HepG2 (cell line): ENCODE measurements around the gene CD164L2. TPM values are rescaled to one million over a fixed set of nuclear protein-coding genes. Genes with fewer than 3 reads are reported as not detected.

ENCODE experiments used
- ATAC-seq: fragments of 200-7000 bp; cut with Tn5 transposase; 3 replicates; pipeline ENCODE4 v1.9.1; 2020; ENCODE audit warnings: mild to moderate bottlenecking, moderate library complexity
- BruUV-seq: library from RNA; stranded (reverse); fragments of 400-500 nt; replicated peaks from 2 replicates; lab custom pipeline; 2021; lab: Mats Ljungman, UMichigan
- CTCF ChIA-PET: fragments of 300-600 bp; formaldehyde crosslinking; extraction: SDS; loops from one replicate; lab custom pipeline; 2021; ENCODE audit warnings: low total read pairs, inconsistent platforms, low intra/inter-chr PET ratio; lab: Yijun Ruan, JAX
- POLR2A ChIA-PET: fragments of 350-600 bp; sonication (Branson Sonifier 250); formaldehyde crosslinking; loops from one replicate; lab custom pipeline; 2020; ENCODE audit warnings: antibody characterized with exemption, inconsistent platforms; lab: Yijun Ruan, JAX
- DNase-seq: peaks from one replicate; pipeline ENCODE4 v3.0.0-alpha.2; 2015; ENCODE audit warnings: low spot score
- FAIRE-seq: peaks from 3 replicates; lab custom pipeline; 2011; peaks lifted over from hg19 to GRCh38; lab: Jason Lieb, UNC
- H2AFZ ChIP-seq: one replicate; pipeline ENCODE4 v1.6.1; 2011; ENCODE audit warnings: low read length, inconsistent platforms
- H3K27ac ChIP-seq: fragments of 300-600 bp; 3 replicates; pipeline ENCODE4 v1.8.0; 2011; ENCODE audit warnings: mixed run types, mild to moderate bottlenecking, mixed read lengths, low read length, inconsistent platforms; ENCODE audit not compliant: insufficient read depth; ENCODE audit errors: extremely low read length
- H3K27me3 ChIP-seq, 2 experiments: fragments of 200-600 bp in 1 of 2; 2 replicates in 1 of 2; 3 replicates in 1 of 2; pipeline versions ENCODE4 v1.6.0 to v1.8.0; 2011; ENCODE audit warnings: low read length in 2 of 2, mild to moderate bottlenecking in 2 of 2, moderate library complexity in 2 of 2, inconsistent platforms in 1 of 2; ENCODE audit not compliant: insufficient read depth in 2 of 2, control insufficient read depth in 1 of 2
- H3K36me3 ChIP-seq, 2 experiments: fragments of 200-600 bp in 1 of 2; replicated peaks in 1 of 2; 2 replicates in 1 of 2; 3 replicates in 1 of 2; pipeline versions ENCODE4 v1.5.1 to v1.8.0; 2011; ENCODE audit warnings: low read length in 2 of 2, inconsistent platforms in 1 of 2; ENCODE audit not compliant: insufficient read depth in 2 of 2, control insufficient read depth in 1 of 2
- H3K4me1 ChIP-seq: 2 replicates; pipeline ENCODE4 v1.5.1; 2012; ENCODE audit warnings: low read length, inconsistent platforms; ENCODE audit not compliant: insufficient read depth
- H3K4me2 ChIP-seq: 2 replicates; pipeline ENCODE4 v1.6.0; 2011; ENCODE audit warnings: low read depth, low read length, inconsistent platforms
- H3K4me3 ChIP-seq, 3 experiments: fragments of 200-600 bp in 1 of 3; sonication (generic), shearing (Covaris generic) in 1 of 3; replicated peaks in 1 of 3; 2 replicates each; pipeline ENCODE4 v1.5.1; 2011 to 2016; ENCODE audit warnings: low read length in 3 of 3, inconsistent platforms in 2 of 3, low read depth in 2 of 3, mild to moderate bottlenecking in 2 of 3, control low read depth in 1 of 3, mixed read lengths in 1 of 3; ENCODE audit not compliant: insufficient read depth in 1 of 3
- H3K79me2 ChIP-seq: one replicate; pipeline ENCODE4 v1.6.1; 2011; ENCODE audit warnings: low read length, inconsistent platforms; ENCODE audit not compliant: insufficient read depth
- H3K9ac ChIP-seq: 2 replicates; pipeline ENCODE4 v1.6.0; 2011; ENCODE audit warnings: mild to moderate bottlenecking, low read depth, low read length, inconsistent platforms; ENCODE audit not compliant: insufficient read depth
- H3K9me3 ChIP-seq: 2 replicates; pipeline ENCODE4 v1.5.1; 2012; ENCODE audit warnings: mild to moderate bottlenecking, low read length
- H4K20me1 ChIP-seq: 2 replicates; pipeline ENCODE4 v1.6.0; 2011; ENCODE audit warnings: inconsistent platforms, mild to moderate bottlenecking, low read length, moderate library complexity; ENCODE audit not compliant: insufficient read depth
- CHD2 ChIP-seq: IDR thresholded peaks from 2 replicates; pipeline ENCODE4 v1.6.1; 2011; ENCODE audit warnings: low read depth, low read length, improper control_type of control experiment
- HNRNPLL ChIP-seq: fragments of 200-400 bp; formaldehyde crosslinking; IDR thresholded peaks from 2 replicates; pipeline ENCODE4 v1.6.1; 2017; ENCODE audit warnings: mild to moderate bottlenecking, low read depth, low read length; ENCODE audit not compliant: poor library complexity, severe bottlenecking
- RARG ChIP-seq: sonication (generic); formaldehyde crosslinking; IDR thresholded peaks from 2 replicates; pipeline ENCODE4 v1.4.0; 2020; ENCODE audit warnings: low read depth, mild to moderate bottlenecking, missing genetic modification reagents
- ZHX1 ChIP-seq: sonication (generic); formaldehyde crosslinking; IDR thresholded peaks from 2 replicates; pipeline ENCODE4 v1.8.1; 2022; ENCODE audit warnings: low read depth, mild to moderate bottlenecking, missing genetic modification reagents
- WGBS: methylation state at CpG from one replicate; pipeline ENCODE4 v1.1.6; 2017; ENCODE audit warnings: low lambda C conversion rate; 5-methylcytosine and 5-hydroxymethylcytosine counted together
- in situ Hi-C: cut with HindIII; loops from 2 replicates; pipeline ENCODE4 v1.10.0; 2017; ENCODE audit warnings: low pct_unique_long_range_greater_than_20kb; ENCODE audit not compliant: extremely low pct_ligation_motif_present
- intact Hi-C: fragments of 100-400 bp; cut with micrococcal nuclease; formaldehyde crosslinking; loops from one replicate; pipeline ENCODE4 v1.10.0; 2022; ENCODE audit not compliant: unreplicated experiment
- polyA plus RNA-seq, 8 experiments: library from polyadenylated mRNA; depleted of rRNA in 3 of 8; stranded (reverse) in 7 of 8; unstranded in 1 of 8; fragments of >200 nt; fragmentation: Illumina TruSeq in 4 of 8; extraction: Trizol in 4 of 8; gene quantifications; 2 replicates each; pipeline versions ENCODE4 v1.2.1 to v1.2.3, GENCODE V29; 2011 to 2016; ENCODE audit warnings: low read depth in 4 of 8, missing spikeins in 1 of 8, mixed read lengths in 1 of 8; ENCODE audit not compliant: insufficient read depth in 1 of 8
- total RNA-seq, 5 experiments: library from RNA; depleted of rRNA; stranded (reverse); fragments of >200 nt; fragmentation: Illumina TruSeq; extraction: Trizol; gene quantifications; 2 replicates each; pipeline ENCODE4 v1.2.3, GENCODE V29; 2016; ENCODE audit warnings: low read depth in 1 of 5
- TF ChIP-seq, protein P1 (sequence below): sonication (generic); formaldehyde crosslinking; IDR thresholded peaks from 2 replicates; pipeline ENCODE4 v1.4.0; 2020; ENCODE audit warnings: mild to moderate bottlenecking, missing genetic modification reagents

CD164L2 gene
- total and polyA plus RNA-seq, 2 of the 13 experiments (the other 11 are each of a cell fraction or from before 2014, with no cell fraction given): not detected

DNA sequence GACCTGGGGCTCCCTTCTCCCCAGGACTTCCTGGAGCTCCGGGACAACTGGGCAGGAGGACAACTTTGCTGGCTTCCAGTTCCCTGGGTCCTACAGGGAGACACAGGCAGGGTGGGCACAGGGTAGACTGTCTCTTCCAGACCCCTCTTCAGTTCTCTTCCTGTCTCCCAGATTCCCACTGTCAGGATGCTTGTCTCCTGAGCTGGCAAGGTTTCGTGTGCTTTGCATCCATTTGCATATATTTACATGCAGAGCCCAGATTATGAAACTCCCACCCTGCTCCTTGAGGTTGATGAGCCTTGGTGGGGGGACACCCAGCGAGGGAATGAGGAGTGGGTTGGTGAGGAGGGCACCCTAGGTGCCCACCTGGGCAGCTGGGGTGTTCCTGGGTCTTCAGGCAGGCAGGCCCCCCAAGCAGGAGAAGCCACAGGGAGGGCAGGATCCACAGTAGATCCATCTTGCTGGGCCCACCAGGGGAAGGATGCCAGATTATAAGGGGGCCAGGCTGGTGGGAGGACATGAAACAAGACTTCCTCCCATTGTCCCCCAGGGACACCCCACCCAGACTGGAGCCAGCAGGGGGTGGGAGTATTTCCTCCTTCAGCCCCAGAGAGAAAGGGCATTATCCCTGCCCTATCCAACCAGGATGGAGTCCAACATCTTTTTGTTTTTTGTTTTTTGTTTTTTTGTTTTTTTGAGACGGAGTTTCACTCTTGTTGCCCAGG, 8.6 kb downstream of the CD164L2 start, which contains the start of gene FCN3:
Gene FCN3 (minus strand): TSS at position 463 of the 725 bp plus-strand sequence. CDS start 6 bp downstream, at position 457.
- FAIRE-seq: no peak
- no peaks in the 10 kb centered on the region for H3K9me3 ChIP-seq
- ChIA-PET CTCF (no interaction called here), POLR2A (no interaction called here)
- H3K9ac ChIP-seq: no peak within 1 kb of the TSS
- no peaks in the 10 kb centered on the region for H4K20me1 ChIP-seq
- TF ChIP-seq HNRNPLL (no peak), CHD2 (no peak), ZHX1 (no peak), RARG (no peak)
- TF ChIP-seq, protein P1, sequence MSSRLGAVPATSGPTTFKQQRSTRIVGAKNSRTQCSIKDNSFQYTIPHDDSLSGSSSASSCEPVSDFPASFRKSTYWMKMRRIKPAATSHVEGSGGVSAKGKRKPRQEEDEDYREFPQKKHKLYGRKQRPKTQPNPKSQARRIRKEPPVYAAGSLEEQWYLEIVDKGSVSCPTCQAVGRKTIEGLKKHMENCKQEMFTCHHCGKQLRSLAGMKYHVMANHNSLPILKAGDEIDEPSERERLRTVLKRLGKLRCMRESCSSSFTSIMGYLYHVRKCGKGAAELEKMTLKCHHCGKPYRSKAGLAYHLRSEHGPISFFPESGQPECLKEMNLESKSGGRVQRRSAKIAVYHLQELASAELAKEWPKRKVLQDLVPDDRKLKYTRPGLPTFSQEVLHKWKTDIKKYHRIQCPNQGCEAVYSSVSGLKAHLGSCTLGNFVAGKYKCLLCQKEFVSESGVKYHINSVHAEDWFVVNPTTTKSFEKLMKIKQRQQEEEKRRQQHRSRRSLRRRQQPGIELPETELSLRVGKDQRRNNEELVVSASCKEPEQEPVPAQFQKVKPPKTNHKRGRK: no peak
- TF ChIP-seq, all 625 proteins: peak for 0
- no peak within 1 kb of the TSS for H3K4me2 ChIP-seq
- H3K27ac ChIP-seq: no peak within 1 kb of the TSS
- in situ Hi-C loops (no loop called here), intact Hi-C loops (no loop called here)
- peaks cover 7 to 36% of the 10 kb centered on the region in 2 experiments; a peak in 4 of 5 replicates for H3K27me3 ChIP-seq
- H3K4me1 ChIP-seq: no peaks in the 10 kb centered on the region
- no peak within 1 kb of the TSS for H3K4me3 ChIP-seq
- no TSS peak for BruUV-seq
- no peaks in the 10 kb centered on the region for H3K79me2 ChIP-seq
- ATAC-seq (no peak), DNase-seq (no peak)
- no peaks in the 10 kb centered on the region for H3K36me3 ChIP-seq
- WGBS: 5% methylated on average over 4 of the region's 4 CpGs
- no peak within 1 kb of the TSS for H2AFZ ChIP-seq
